H1 (cell line): ENCODE measurements around the gene GUCY1A1. TPM values are rescaled to one million over a fixed set of nuclear protein-coding genes. Genes with fewer than 3 reads are reported as not detected.

ENCODE experiments used
- CHD1 ChIP-seq: IDR thresholded peaks from 2 replicates; pipeline ENCODE4 v1.6.1; 2012; ENCODE audit warnings: low read depth, low read length, improper control_type of control experiment
- KDM5A ChIP-seq: fragments of 200-600 bp; IDR thresholded peaks from 2 replicates; pipeline ENCODE4 v1.7.1; 2012; ENCODE audit warnings: mild to moderate bottlenecking, low read length, inconsistent platforms, mixed read lengths
- polyA plus RNA-seq, 7 experiments: library from polyadenylated mRNA; depleted of rRNA in 3 of 7; stranded (reverse) in 5 of 7; unstranded in 2 of 7; fragments of >200 nt in 5 of 7; fragments of 200-250 nt in 2 of 7; gene quantifications; 1 replicate in 5 of 7; 2 replicates in 1 of 7; 4 replicates in 1 of 7; pipeline versions ENCODE4 v1.2.1 to v1.2.3, GENCODE V29; 2011 to 2013; ENCODE audit warnings: missing spikeins in 2 of 7, mixed read lengths in 2 of 7
- total RNA-seq: library from RNA; stranded (reverse); fragmentation: NEBNext Ultra II Directional; extraction: Animal tissue kit (Norgen Biotek cat#: 25700); gene quantifications from 2 replicates; pipeline ENCODE4 v1.2.1, GENCODE V29; 2021

The GUCY1A1 gene
- total and polyA plus RNA-seq, 2 of the 8 experiments (the other 6 are each of a cell fraction or from before 2014, with no cell fraction given), result not detected

DNA sequence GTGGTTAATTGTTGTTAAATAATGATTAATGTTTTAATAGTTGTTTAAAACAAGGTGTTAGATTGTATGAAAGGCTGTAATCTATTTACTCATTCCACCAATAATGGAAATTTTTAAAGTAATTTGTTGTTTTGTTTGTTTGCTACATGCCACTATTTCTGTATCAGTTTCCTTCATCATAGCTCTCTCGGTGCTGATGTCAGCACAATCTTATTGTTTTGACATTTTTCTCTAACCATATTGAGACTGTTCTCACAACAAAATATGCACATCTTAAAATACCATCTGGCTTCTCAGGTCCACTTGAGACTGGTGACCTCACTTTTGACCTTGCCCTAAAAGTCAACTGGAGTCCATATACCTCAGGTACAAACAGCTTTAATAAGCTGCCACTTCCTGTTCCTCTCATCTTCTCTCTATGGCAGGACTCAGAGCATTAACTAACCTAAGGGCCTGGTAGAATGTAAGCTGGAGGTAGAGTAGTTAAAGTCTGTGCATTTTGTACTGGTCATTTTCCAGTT lies 91.2 kb downstream of the GUCY1A1 start (continued):
- TF ChIP-seq CHD1 (no peak), KDM5A (no peak)
- TF ChIP-seq, all 59 proteins: peak for 0
